ENCODE data around the gene TRIM44. TPM values are rescaled to one million over a fixed set of nuclear protein-coding genes. Genes with fewer than 3 reads are reported as not detected.
"Not testable (repeated sequence)": the region's sequence is repeated elsewhere in the genome, so short reads cannot be mapped to it uniquely, and the experiment has no call there.

TRIM44 gene
- total RNA-seq, 1 donor from 2014 or later = 21.5 TPM

GRCh38 chr11:35633827-35634423, 28.6 kb upstream of the TRIM44 start:
- DNase-seq (ENCODE audit: low read depth, low spot score) = no peak

GRCh38 chr11:35635933-35636332, 26.6 kb upstream of the TRIM44 start:
- no peak for DNase-seq (ENCODE audit: low read depth, low spot score)

GRCh38 chr11:35639591-35640179, 22.9 kb upstream of the TRIM44 start:
- DNase-seq (ENCODE audit: low read depth, low spot score) = no peak

DNA sequence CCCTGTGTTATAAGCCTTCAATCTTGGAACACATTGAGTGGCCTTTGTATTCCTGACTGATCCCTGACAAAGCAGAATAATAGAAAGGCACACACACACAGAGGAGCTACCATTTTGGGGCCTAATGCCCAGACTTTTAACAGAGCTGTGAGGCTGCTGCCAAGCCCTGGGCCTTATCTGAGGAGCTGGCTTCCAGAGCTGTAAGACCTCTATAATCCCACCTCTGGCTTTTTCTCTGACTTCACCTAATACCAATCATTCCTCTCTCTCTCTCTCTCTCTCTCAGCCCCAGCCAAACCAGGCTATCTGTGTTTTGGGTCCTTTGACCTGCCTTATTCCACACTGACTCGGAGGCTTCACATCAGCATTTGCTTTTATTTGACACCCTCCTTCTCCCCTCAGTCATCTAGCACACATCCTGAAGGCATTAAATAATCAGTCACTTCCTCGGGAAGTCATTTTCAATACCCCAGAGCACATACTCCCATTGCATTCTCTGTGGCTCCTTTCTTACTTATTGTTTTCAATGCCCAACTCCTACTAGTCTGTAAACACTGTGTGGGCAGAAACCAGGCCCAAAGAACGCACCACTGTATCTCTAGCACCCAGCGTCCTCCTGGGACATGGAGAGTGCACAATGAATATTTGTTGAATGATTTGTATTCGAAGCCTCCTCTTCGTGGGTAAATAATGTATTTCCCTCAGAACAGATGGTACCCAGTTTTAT, 21.2 kb upstream of the TRIM44 start:
- no peak for DNase-seq (ENCODE audit: low read depth, low spot score)

DNA sequence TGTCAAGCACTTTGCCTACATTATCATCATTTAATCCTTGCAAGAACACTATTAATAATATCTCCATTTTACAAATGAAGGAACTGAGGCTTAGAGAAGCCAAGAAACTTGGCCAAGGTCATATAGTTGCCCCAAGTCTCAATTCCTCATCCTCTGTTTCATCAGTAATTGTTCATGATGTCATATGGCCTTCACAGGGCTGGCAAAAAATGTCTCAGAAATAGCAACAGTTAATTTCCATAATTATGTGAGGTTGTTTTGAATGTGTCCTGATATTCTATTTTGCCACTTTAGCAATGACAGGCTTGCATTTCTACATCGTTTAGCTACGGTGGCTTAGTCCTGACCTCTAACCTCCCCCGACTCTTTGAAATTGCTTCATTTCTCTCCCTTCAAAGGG, 20.6 kb upstream of the TRIM44 start:
- DNase-seq (ENCODE audit: low read depth, low spot score) = no peak

DNA sequence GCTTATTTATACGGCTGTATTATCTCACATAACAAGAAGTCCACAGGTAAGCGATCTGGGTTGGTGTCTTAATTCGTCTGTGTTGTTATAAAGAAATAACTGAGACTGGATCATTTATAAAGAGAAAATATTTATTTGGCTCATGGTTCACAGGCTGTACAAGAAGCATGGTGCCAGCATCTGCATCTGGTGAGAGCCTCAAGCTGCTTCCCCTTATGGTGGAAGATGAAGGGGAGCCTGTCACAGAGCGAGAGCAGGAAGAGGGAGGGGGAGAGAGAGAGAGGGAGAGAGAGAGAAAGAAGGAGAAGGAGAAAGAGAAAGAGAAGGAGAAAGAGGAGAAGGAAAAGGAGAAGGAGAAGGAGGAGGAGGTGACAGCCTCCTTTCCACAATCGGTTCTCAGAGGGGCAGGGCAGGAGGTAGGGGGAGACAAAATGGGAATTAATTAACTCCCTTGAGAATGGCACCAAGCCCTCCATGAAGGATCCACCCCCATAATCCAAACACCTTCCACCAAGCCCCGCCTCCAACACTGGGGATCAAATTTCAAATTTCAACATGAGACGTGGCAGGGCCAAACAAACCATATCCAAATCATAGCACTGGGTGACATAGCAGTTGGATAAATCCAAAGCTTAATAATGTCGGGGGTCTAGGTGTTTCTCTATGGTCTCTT, 15.0 kb upstream of the TRIM44 start:
- DNase-seq (ENCODE audit: low read depth, low spot score) = no peak

DNA sequence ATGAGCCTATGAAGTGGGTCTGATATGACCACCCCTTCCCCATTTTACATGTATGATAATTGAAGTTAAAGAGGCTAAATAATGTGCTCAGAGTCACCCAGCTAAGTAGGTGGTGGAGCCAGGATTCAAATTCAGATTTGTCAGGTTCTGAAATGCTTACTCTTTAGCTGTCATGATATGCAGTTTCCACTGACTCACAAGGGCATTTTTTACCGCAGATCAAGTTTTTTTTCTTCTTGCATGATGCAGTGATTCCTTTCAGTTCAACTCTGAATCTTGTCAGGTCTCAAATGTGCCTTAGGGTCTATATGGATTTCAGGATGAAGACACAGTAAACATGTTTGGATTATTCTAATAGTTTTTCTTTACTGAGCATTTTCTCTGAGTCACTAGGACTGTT, 12.6 kb upstream of the TRIM44 start:
- no peak for DNase-seq (ENCODE audit: low read depth, low spot score)

GRCh38 chr11:35650467-35650866, 12.1 kb upstream of the TRIM44 start:
- DNase-seq (ENCODE audit: low read depth, low spot score) = no peak

DNA sequence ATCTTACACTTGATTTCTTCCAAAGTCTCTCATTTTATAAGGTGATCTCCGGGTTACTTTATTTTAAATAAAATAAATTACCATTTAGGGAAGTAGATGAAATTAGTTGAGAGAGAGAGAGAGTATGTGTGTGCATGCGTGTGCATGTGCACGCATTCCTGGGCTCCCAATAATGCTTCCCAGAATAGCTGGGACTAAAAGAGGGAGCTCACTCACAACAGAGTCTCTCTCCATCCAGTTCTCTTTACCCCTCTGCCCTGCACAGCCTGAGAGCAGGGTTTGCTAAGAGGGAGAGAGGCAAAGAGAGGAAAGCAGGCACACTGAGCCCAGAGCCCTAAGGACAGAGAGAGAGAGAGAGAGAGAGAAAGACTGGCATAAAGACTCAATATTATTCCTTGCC, 11.3 kb upstream of the TRIM44 start:
- no peak for DNase-seq (ENCODE audit: low read depth, low spot score)

DNA sequence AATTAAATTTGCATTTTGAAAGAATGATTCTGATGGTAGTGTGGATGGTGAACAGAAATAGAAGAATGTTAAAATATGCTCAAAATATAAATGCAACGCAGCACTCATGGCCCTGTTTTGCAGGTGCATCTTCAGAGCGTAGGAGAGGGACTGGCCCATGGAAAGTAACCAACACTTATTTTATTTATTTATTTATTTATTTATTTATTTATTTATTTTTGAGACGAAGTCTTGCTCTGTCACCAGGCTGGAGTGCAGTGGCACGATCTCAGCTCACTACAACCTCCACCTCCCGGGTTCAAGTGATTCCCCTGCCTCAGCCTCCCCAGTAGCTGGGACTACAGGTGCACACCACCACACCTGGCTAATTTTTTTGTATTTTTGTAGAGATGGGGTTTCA, 9.8 kb upstream of the TRIM44 start:
- not testable (repeated sequence) for DNase-seq (ENCODE audit: low read depth, low spot score)

DNA sequence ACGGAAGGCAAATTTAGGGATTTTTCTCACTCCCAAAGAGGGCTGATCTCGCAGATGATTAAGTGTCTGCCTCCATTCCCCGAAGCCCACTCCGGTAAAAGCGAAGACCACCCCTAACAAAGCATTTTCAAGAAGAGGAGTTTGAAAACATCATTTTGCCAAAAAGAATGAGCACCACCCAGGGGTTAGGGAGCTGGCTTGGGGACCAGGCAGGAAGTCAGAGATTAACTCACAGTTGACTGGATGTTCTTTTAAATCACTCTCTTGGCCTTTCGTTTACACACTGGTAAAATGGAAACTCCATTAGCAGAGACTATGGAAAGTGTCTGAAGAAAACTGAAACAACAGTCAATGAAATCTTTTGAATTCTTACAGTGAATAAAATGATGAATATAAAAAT, 7.9 kb upstream of the TRIM44 start:
- no peak for DNase-seq (ENCODE audit: low read depth, low spot score)

DNA sequence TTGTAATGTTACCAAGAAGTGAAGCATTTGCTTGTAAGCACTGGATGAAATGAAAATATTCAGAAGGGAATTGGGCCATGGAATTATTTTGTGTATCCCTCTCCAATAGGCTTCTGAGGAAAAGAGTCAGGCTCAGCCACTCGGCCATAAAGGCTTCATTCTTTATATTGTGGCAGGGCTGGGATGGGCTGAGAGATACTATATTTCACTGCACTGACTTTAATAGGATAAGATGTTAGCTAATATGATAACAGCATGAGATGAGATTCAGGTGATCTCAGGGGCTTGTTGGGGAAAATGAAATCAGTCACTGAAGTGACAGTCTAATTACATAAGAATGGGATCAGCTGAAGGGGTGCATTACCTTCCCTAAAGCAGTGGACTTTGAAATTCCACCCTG, 7.3 kb upstream of the TRIM44 start:
- no peak for DNase-seq (ENCODE audit: low read depth, low spot score)

- DNase-seq (ENCODE audit: low read depth, low spot score) = no peak
Observed at GRCh38 chr11:35655856-35656255, 6.7 kb upstream of the TRIM44 start.

DNA sequence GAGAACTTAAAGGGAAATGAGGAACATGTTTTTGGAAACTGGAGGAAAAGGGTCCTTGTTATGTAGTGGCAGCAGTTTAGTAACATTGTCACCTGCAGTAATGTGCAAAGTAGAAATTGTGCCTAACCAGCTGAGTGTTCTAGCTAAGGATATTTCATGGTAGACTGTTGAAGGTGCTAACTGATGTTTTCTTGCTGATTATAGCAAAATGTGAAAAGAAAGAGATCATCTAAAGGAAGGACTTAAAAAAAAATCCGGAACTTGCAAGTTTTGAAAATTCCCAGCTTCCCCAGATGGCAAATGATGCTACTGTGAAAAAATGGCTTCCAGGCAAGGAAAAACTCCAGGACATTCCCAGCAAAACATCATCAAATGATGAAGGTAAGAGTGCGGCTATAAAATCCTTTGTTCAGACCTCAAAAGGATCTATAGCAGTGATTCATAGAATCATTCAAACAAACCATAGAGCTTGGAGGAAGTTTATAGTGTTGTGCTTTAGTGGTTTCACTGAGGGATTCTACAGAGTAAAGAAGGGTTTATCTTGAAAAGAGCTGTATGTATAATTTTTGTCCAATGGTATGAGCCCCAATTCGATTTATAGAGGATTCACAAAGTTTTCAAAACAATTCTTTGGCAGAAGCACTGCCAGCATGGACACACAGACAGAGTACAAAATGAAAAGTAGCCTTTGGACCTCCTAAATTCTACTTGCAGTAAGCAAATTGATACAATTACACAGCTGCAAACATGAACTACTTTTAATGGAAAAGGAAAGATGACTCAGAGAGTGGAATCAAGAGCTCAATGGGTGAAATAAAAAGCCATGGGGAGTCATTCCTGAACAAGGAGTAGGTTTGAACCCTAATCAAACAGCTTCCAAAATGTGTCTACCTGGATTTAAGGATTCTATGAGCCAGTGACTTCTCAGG, 4.3 kb upstream of the TRIM44 start:
- no peak for DNase-seq (ENCODE audit: low read depth, low spot score)

- DNase-seq (ENCODE audit: low read depth, low spot score) = no peak
Observed at GRCh38 chr11:35661534-35661933, 1.0 kb upstream of the TRIM44 start.

DNA sequence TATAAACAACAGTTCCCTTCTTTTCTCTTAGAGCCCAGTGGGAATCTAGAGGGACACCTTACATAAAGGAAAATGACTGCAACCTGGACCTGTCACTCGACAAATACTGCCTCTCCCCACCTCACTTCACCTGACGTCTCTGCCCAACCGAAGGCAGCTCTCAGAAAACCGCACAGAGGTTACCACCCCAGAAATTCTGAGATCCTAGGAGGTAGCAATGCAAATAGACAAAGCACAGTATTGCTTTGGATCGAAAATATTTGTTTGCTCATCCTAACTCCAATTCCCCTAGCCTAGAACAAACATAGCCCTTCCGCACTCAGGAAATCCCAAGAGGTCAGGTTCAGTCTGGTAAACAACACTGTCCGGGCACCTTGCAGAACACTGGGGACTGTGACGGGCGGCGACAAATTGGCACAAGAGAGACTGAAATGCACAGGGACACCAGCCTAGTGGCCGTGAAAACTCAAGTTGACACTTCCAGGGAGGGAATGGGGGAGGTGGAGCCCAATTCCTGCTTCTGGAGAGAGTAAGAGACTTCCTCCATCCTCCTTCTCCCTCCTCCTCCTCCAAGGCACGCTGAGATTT, 420 bp upstream of the TRIM44 start:
- no peak for DNase-seq (ENCODE audit: low read depth, low spot score)

GRCh38 chr11:35663408-35663702, 780 bp downstream of the TRIM44 start:
- no peak for DNase-seq (ENCODE audit: low read depth, low spot score)

DNA sequence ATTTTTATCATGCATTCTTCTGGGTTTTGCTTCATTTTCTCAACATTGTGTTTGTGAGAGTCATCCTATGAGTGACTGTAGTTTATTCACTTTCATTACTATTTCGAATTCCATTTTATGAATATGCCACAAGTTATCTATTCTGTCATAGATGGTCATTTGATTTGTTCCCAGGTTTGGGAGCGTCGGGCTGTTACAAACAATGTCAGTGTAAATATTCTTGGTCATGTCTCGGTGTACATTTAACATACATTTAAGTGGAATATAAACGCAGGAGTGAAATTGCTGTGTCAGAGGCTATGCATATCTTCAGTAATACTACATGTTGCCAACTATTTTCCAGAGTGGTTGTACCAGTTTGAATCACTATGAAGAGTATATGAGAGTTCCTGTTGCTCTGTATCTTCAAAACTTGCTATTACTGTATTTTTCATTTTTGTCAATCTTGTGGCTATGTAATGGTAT, 2.4 kb downstream of the TRIM44 start:
- DNase-seq (ENCODE audit: low read depth, low spot score) = no peak

- DNase-seq (ENCODE audit: low read depth, low spot score) = no peak
Observed at GRCh38 chr11:35667257-35667656, 4.7 kb downstream of the TRIM44 start.

GRCh38 chr11:35668350-35668749, 5.8 kb downstream of the TRIM44 start:
- DNase-seq (ENCODE audit: low read depth, low spot score) = not testable (repeated sequence)
